GM19455 (cell line): ENCODE data around the gene AGR3.
"Not testable (repeated sequence)": the region's sequence is repeated elsewhere in the genome, so short reads cannot be mapped to it uniquely, and the experiment has no call there.

Experiments
- ATAC-seq: cut with Tn5 transposase; IDR thresholded peaks from one replicate; pipeline ENCODE4 v1.9.1; 2021; ENCODE audit not compliant: unreplicated experiment

The AGR3 gene

DNA sequence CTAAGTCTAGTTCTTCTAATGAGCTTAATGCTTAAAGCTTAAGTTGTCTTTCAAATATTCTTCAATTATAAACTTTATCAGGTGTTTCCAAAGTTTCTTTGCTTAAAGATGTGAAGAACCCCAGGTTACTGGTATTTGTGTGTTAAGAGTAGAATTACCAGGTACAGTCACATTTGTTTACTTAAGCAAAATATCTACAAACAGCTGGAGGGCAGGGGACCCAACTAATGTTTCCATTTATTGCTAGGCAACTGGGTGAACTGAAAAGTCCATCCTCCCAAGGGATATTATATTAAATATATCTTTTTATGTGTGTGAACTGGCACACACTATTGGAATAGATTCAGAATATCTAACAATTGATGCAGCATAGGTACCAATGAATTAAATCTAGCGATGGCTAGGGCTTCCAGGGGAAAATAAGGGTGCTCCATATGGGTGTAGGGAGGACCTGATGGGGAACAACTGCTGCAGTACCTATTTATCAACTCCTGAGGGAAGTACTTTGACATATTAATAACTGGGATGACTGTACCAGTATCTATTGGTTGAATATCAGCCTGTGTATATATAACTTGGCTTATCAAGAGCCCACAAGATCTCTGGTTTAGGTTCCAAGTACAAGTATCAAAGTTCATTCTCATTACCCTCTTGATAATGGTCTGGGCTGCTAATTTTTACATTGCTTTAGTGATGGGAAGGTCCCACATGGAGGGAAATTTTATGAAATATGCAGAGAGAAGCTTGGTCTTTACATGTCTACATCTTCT is 10.3 kb upstream of the AGR3 start:
- ATAC-seq: no peak

DNA sequence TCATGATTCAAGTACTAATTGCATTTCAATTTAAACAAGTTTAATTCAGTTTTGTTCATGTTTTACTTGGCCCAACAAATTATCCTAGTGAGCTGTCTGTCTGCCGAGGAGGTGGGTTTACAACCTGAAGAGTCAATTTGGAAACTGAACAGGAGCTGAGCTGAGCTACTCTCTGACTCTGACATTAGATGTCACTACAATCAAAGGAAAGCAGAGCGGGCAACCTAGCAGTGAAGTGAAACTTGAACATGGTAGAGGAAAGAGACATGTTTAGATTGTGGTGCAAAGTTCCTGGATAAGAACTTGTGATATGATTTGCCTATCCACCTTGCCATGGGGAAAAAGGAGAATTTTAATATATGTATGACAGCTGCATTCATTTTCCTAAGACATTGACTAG is 9.6 kb upstream of the AGR3 start:
- no peak for ATAC-seq

DNA sequence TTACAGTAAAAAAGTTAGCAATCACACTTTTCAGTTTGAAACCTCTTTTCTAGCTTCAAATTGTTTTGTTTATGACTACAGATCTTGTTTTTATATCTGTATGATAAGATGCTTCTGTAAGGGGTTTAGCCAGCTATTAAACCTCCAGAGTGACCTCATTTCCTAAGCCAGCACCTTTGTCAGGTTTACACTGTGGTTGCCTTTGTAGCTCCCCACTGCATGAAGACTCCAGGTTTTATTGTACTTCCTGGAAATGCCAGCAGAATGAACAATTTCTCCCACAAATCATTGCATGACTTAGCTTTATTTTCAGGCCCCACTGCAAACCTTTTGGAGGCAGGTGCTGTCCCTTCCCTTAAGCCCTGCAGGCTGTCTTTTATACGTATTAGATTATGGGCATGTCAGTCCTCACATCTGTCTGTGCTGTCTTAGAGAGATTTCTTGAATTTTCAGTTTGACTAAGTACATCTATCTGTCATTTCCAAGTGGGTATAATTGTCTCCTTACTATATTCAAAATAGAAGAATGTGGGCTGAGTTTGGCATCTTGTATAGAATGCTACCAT is 8.2 kb upstream of the AGR3 start:
- ATAC-seq: no peak

DNA sequence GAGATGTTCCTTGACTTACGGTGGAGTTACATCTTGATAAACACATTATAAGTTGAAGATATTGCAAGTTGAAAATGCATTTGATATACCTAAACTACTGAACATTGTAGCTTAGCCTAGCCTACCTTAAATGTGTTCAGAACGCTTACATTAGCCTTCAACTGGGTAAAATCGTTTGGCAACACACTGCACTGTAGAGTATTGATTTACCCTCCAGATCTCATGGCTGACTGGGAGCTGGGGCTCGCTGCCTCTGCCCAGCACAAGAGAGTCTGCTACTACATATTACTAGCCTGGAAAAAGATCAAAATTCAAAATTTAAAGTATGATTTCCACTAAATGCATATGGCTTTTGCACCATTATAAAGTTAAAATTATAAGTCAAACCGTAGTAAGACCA is 7.5 kb upstream of the AGR3 start:
- ATAC-seq: no peak

DNA sequence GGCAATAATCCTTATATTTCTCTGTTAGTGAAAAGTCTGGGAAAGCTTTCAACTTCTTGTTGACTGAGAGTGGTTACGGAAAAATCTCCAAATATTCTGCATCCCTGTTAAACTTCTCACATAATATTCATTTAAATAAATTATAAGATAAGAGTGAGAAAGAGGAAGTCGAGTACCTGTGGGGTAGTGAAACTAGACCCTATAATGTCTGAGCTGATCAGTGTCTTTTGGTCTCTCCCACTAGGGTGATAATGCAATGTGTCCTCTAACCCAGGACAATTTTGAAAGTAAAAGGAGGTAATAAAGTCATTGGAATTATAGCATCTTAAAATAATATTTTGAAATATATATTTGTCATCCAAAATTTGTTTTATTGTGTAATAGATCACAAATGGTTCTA is 2.1 kb upstream of the AGR3 start:
- no peak for ATAC-seq

DNA sequence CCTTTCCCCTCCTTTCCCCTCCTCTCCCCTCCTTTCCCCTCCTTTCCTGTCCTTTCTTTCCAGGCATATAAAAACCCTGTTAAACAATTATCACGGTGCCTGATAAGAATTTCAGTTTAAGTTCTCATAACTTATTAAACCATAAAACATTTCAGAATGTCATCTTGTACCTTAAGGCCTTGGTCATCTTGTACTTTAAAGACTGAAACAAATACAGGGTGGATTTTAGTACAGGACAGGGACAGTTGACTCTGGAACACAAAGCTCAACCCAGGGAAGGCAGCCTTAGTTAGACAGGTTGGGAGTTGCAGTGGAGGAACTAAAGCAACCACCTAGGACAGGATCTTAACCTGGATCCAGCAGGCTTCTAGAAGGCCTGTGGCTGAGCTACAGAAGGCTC is 1.2 kb downstream of the AGR3 start:
- no peak for ATAC-seq

DNA sequence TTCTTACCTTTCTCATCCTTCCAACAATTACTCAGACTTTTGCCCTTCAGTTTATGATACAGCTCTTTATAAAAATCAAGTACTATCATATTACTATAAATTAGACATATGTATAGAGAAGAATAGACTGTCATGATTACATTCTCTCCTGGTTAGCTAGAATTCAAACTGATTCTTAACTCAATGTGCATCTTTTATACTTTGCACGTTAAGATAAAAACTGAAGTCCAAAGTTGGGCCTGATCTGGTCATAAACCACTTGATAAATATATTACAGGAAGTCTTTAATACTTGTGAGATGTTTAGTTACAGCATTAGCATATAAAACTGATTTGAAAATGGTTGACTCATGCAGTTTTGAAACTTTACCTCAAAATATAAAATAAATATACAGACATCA is 2.6 kb downstream of the AGR3 start:
- no peak for ATAC-seq

DNA sequence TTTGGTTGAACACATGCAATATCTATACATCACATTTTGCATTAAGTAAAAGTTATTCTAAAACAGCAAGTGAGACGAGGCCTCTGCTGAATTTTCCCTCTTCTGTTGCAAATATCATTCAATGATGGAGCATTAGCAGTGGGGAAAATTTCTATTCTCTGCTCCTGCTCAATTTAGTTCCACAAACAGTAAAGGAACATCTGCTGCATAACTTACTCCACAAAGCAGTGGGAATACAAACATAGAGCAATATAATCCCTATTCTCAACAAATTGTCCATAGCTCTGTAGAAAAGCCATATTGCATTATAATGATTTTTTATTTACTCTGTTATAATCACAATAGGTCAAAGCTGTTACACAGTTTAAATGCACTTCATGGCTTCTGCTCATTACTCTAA is 5.9 kb downstream of the AGR3 start:
- ATAC-seq: no peak

DNA sequence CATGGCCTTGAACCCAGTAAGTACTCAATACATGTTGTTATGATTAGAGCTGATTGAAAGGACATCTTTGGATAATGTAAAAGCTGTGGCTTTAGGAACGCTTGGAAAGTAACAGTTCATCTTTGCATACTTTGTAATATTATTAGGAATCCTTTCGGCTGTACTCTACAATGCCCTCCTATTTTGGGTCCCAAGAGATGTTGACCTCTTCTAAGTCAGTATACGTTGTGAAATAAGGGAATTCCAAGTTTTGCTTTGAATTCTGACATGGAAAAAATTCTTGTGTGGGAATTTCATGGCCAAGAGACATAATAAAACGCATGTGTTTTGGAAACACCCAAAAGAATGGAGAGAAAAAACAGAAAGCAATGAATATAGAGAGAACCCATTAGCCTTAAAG is 7.7 kb downstream of the AGR3 start:
- no peak for ATAC-seq

DNA sequence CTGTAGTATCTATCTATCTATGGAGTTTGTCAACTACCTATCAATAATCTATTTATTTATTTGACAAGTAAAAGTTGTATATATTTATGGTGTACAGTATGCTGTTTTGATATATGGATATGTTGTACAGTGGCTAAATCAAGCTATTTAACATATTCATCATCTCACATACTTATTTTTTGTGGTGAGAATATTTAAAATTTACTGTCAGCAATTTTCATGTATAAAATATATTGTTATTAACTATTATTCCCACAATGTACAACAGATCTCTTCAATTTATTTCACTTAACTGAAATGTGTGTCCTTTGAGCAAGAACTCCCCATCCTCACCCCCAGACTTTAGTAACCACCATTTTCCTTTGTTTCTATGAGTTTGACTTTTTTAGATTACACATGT is 14.5 kb downstream of the AGR3 start:
- no peak for ATAC-seq

DNA sequence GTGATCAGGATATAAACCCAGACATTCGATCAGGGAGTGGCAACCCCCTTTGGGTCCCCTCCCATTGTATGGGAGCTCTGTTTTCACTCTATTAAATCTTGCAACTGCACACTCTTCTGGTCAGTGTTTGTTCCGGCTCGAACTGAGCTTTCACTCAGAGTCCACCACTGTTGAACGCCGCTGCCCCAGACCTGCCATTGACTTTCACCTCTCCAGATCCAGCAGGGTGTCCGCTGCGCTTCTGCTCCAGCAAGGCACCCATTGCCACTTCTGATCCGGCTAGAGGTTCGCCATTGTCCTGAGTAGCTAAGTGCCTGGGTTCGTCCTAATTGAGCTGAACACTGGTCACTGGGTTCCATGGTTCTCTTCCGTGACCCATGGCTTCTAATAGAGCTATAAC is 28.6 kb downstream of the AGR3 start:
- ATAC-seq: not testable (repeated sequence)

DNA sequence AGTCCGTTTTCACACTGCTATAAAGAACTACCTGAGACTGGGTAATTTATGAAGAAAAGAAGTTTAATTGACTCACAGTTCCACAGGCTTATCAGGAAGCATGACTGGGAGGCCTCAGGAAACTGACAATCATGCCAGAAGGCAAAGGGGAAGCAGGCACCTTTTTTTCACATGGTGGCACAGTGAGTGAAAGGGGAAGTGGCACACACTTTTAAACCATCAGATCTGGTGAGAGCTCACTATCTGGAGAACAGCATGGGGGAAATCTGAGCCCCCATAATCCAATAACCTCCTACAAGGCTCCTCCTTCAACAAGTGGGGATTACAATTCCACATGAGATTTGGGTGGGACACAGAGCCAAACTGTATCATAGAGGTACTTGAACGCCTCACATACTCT is 30.0 kb downstream of the AGR3 start:
- no peak for ATAC-seq

DNA sequence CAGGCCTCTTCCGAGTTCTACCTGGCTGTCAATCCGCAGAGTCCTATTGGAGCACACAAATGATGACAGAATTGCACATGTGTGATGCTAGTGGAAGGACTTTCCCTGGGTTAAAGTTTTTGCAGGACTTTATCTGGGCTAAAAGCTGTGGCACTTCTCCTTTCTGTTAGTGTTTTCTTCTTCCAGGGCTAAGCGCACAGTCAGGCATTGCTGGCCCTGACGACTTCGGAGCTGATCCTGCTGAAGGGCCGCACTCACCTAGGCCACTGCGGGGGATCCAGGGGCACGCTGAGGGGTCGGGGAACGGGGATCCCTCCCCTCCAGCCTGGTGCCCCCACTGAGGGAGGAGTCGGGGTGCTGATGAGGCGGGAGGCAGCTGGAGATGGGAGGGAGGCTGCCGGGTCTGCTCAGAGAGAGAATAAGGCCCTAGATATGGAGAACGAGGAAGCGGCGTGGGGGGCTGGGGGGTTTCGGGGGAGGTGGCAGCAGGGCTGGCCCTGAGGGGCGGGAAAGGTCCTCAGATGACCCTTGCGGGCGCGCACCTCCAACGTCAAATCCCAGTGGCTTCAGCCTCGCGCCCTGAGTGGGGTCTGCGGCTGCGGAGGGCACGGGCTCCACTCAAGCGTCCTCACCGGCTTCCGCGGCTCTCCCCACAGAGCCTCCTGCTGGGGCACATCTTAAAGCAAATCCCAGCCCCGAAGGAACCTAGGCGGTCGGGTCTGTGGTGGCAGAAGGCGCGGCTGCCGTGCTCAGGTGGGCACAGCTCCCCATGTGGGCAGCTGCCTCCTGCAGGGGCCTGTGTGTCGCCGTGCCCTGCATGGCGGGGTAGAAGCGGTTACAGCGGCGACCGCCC is 30.9 kb downstream of the AGR3 start:
- ATAC-seq: no peak

DNA sequence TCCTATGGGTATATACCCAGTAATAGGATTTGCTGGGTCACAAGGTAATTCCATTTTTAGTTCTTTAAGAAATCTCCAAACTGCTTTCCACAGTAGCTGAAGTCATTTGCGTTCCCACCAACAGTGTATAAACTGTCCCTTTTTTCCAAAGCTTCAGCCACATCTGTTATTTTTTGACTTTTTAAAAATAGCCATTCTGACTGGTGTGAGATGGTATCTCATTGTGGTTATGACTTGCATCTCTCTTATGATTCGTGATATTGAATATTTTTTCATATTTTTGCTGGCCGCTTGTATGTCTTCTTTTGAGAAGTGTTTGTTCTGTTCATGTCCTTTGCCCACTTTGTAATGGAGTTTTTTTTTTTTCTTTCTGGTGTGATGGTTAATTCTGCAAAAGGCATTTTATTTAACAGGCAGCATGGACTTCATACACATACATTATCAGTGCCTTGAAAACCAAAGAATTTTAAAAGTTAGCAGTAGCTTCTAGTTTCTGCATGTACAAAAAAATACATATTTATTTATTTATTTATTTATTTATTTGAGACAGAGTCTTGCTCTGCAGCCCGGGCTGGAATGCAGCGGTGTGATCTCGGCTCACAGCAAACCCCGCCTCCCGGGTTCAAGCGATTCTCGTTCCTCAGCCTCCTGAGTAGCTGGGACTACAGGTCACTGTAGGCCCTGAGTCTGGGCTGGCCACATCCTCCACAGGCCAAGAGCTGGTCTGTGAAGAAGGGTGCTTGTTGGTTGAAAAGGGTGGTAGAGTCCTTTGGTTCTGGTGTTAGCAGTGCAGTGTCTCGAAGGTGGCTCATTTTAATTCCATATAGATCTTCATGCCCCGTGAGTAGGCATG is 32.3 kb downstream of the AGR3 start:
- ATAC-seq: no peak

DNA sequence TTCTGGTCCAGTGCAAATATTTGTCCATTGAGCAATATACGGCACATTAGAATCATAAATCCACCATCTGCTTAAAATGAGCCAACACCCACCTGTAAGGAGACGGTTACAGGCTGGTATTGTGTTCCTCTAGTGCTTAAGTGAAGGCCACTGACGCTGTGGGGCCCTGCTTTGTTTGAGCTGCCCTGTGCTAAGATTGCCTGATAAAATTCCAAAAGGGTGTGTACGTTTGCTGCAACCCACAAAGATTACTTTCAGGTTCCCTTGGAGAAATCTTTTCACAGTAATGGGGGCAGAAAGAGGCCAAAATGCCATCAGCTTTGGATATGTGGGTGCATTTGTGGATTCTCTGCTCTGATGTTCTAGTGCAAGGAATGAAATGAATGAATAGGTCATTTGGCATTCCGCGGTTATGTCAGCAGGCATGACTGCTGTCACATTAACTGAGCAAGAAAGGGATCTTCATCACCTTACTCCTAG is 34.4 kb downstream of the AGR3 start:
- ATAC-seq: no peak

DNA sequence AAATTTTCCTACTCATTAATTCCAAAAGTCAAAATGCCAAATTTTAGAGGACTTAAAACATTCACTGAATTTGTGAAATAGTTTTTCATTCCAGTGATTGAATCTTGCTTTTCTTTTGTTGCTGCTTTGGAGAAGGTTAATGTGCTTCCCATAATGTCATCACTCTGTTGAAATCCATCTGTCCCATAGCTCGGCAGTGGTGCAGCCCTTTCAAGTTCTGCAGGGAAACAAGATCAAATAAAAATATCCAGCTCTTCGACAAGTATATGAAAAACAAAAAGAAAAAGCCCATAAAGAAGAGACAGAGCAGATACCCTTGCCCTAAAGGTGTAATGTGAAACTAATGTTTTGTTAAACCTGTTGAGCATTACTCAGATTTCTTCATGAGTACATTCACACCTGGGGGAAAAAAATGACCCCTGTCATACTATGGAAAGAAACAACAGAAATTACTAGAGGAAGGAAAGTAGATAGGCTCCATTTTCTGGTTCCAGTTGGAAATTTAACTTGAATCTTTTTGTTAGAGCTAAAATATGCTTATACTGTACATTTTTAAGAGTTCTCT is 35.1 kb downstream of the AGR3 start:
- no peak for ATAC-seq

DNA sequence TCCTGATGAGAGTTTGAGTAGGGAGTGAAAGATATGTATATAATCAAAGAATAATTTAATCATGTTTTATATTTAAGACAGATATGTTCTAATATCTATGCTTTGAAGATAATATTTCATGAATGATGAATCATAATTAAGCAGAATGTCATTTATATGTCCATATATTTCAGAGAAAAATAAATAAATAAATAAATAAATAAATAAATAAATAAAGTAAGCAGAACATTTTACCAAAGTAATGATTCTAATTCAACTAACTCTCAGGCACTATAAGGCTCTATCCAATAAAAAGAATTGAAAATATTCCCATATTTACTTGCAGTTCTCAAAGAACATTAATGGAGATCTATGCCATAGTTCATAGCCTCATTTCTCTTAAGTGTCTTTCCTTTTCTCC is 36.0 kb downstream of the AGR3 start:
- no peak for ATAC-seq

DNA sequence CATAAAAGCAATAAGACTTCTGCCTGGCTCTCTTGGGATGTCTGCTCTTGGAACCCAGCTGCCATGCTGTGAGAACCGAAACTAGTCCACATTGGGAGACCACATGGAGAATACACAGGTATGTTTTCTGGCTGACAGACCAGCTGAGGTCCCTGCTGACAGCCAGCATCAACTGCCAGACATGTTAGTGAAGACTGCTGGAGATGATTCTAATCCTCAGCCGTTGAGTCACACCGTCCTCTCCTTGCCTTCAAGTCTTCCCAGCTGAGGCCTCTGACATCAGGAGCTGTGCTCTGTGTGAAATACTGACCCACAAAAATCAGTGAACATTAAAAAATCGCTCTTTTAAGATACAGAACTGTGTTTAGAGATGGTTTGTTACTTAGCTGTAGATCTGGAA is 40.1 kb downstream of the AGR3 start:
- ATAC-seq: no peak

DNA sequence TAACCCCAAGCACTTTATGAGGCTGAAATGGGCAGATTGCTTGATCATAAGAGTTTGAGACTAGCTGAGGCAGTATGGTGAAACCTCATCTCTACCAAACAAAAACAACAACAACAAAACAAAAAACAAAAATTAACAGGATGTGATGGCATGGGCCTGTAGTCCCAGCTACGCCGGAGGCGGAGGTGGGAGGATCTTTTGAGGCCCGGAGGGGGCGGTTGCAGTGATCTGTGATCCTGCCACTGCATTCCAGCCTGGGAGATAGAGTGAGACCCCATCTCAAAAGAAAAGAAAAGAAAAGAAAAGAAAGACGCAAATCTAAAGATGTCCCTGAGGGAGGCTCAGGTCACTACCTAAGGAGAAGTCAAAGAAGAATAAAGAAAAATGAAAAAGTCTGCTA is 41.7 kb downstream of the AGR3 start:
- no peak for ATAC-seq

DNA sequence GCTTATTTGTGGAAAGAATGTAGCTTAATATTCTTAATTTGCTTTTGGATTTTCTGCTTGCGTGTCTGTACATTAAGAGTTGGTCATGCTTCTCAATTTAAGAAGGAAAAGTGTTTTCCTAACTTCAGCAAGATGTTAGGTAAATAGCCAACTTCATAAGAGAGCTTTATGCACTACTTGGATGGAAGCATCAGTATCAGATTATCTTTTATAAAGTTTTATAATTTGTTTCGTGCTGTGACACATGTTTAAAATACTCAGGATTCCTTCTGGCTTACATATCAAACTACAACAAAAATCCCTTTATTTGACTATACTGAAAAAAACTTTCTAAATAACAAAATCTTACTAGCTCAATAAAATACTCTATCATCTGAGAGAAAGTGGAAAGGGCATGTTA is 42.1 kb downstream of the AGR3 start:
- ATAC-seq: no peak

DNA sequence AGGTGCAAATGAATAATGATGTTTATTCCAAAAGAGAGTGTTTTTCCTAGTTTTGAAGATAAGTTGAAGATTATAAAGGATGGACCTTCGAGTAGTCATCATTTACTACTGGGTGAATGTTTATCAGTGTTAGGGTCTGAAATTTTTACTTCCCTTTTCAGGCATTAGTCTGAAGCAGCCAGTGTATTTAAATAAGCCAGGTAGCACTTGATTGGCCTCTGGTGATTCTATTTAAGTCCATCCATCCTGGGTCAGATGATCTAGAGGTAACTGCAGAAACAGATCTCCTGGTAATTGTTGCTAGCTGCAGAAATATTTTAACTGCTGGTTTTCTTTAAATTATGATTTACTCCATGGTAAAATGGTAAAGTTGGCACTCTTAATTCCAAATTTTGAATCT is 42.9 kb downstream of the AGR3 start:
- ATAC-seq: no peak
